DND-41 (cell line): ENCODE results near the gene TGM1.

ENCODE experiments used
- CTCF ChIP-seq: IDR thresholded peaks from 2 replicates; pipeline ENCODE4 v1.5.1; 2012; ENCODE audit warnings: borderline replicate concordance, low read length, moderate library complexity, mild to moderate bottlenecking; ENCODE audit not compliant: poor library complexity, severe bottlenecking; ENCODE audit errors: extremely low read depth
- EZH2 ChIP-seq: IDR thresholded peaks from 3 replicates; pipeline ENCODE4 v1.6.1; 2012; ENCODE audit warnings: borderline replicate concordance, low read depth, mild to moderate bottlenecking, moderate library complexity, low read length, inconsistent platforms; ENCODE audit not compliant: severe bottlenecking

GRCh38 chr14:24254630-24255392 is 8.2 kb downstream of the TGM1 start:
- TF ChIP-seq CTCF (no peak), EZH2 (no peak)
